Panc1 (cell line): ENCODE results near the gene RFX2. TPM values are rescaled to one million over a fixed set of nuclear protein-coding genes. Genes with fewer than 3 reads are reported as not detected.

Experiments
- ATAC-seq: fragments of 200-7000 bp; cut with Tn5 transposase; 2 replicates; pipeline ENCODE4 v1.9.1; 2020; ENCODE audit warnings: mild to moderate bottlenecking, moderate library complexity
- BruUV-seq: library from RNA; stranded (reverse); fragments of 400-500 nt; replicated peaks from 2 replicates; lab custom pipeline; 2021; lab: Mats Ljungman, UMichigan
- CTCF ChIA-PET: fragments of 300-600 bp; sonication (Branson Sonifier 250); formaldehyde crosslinking; loops from one replicate; lab custom pipeline; 2022; ENCODE audit warnings: antibody characterized with exemption; lab: Charles Lee
- POLR2A ChIA-PET: fragments of 300-600 bp; sonication (Branson Sonifier 250); formaldehyde crosslinking; loops from one replicate; lab custom pipeline; 2022; ENCODE audit warnings: antibody characterized with exemption; lab: Charles Lee
- DNase-seq: peaks from one replicate; pipeline ENCODE4 v3.0.0-alpha.2; 2010; ENCODE audit warnings: low read depth, low spot score
- H3K27ac ChIP-seq: 2 replicates; pipeline ENCODE4 v1.5.1; 2011; ENCODE audit warnings: mild to moderate bottlenecking, low read length, inconsistent platforms
- H3K27me3 ChIP-seq: fragments of 200-500 bp; sonication (Bioruptor generic); 2 replicates; pipeline ENCODE4 v1.6.0; 2014; ENCODE audit warnings: low read length, inconsistent platforms; ENCODE audit not compliant: control insufficient read depth, insufficient read depth
- H3K36me3 ChIP-seq: fragments of 200-500 bp; sonication (Bioruptor generic); 2 replicates; pipeline ENCODE4 v1.5.1; 2014; ENCODE audit warnings: inconsistent platforms, mild to moderate bottlenecking, low read length, moderate library complexity; ENCODE audit not compliant: control insufficient read depth, insufficient read depth
- H3K4me1 ChIP-seq: 2 replicates; pipeline ENCODE4 v1.5.1; 2011; ENCODE audit warnings: inconsistent platforms, mild to moderate bottlenecking, low read length, moderate library complexity; ENCODE audit not compliant: control insufficient read depth, insufficient read depth
- H3K4me3 ChIP-seq, 2 experiments: 2 replicates each; pipeline ENCODE4 v1.5.1; 2011 to 2012; ENCODE audit warnings: low read depth in 2 of 2, low read length in 2 of 2, mild to moderate bottlenecking in 2 of 2, inconsistent platforms in 1 of 2, moderate library complexity in 1 of 2
- H3K9me3 ChIP-seq: fragments of 200-500 bp; sonication (Bioruptor generic); 2 replicates; pipeline ENCODE4 v1.5.1; 2014; ENCODE audit warnings: low read depth, mild to moderate bottlenecking, inconsistent platforms, low read length, moderate library complexity; ENCODE audit not compliant: control insufficient read depth, insufficient read depth
- POLR2AphosphoS5 ChIP-seq: IDR thresholded peaks from 2 replicates; pipeline ENCODE4 v1.6.1; 2012; ENCODE audit warnings: mild to moderate bottlenecking, low read depth, low read length, moderate library complexity
- SIN3A ChIP-seq: IDR thresholded peaks from 2 replicates; pipeline ENCODE4 v1.6.1; 2012; ENCODE audit warnings: low read depth, mild to moderate bottlenecking, low read length, moderate library complexity, borderline replicate concordance; ENCODE audit not compliant: insufficient read depth
- TCF7L2 ChIP-seq: IDR thresholded peaks from 2 replicates; pipeline ENCODE4 v1.6.1; 2011; ENCODE audit warnings: mild to moderate bottlenecking, low read depth, low read length, inconsistent platforms
- in situ Hi-C: cut with HindIII; loops from 2 replicates; pipeline ENCODE4 v1.10.0; 2016; ENCODE audit warnings: low sequenced_read_pairs, low pct_unique_long_range_greater_than_20kb
- intact Hi-C: fragments of 100-400 bp; cut with micrococcal nuclease; formaldehyde crosslinking; loops from one replicate; pipeline ENCODE4 v1.10.0; 2022; ENCODE audit not compliant: unreplicated experiment
- total RNA-seq: library from RNA; stranded (reverse); gene quantifications from one replicate; pipeline ENCODE4 v1.2.1, GENCODE V29; 2021; ENCODE audit not compliant: unreplicated experiment
- TF ChIP-seq, protein P1 (sequence below): fragments of 450-650 bp; IDR thresholded peaks from 2 replicates; pipeline ENCODE4 v1.5.1; 2017; ENCODE audit warnings: mild to moderate bottlenecking
- TF ChIP-seq, protein P2 (sequence below), 2 experiments: IDR thresholded peaks; 2 replicates each; pipeline ENCODE4 v1.6.1; 2011 to 2012; ENCODE audit warnings: low read depth in 2 of 2, control low read depth in 1 of 2, low read length in 1 of 2, mild to moderate bottlenecking in 1 of 2, moderate library complexity in 1 of 2; ENCODE audit not compliant: insufficient read depth in 1 of 2

Gene RFX2
- total RNA-seq, 1 experiment from 2014 or later: 8.0 TPM

DNA sequence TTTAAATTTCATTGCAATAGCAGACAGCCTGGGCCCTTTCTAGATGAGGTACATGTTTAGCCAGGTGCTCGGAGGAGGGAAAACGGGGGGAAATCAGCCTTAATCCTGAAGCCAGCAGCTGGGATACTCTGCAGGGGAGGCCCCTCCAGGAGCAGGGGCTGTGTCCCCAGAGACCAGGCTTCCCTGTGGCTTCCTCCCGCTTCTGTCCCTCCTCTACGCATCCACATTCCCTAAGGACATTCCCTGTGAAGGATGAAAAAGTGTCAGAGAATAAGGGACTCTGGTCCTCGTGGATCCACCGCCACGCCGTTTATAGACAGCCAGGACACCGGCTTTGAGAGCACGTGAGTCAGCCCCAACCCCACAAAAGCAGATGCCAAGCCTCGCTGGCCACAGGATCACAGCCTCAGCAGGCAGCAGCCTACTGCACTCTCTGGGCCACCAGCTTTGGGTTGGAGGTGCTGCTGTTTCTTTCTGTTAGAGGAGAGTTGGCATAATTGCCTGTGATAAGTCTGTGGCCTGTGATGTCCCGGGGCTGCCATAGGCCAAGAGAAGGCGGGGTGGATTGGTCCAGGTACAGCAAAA, 95.7 kb downstream of the RFX2 start:
- Histone ChIP-seq H3K27ac (no peak overlapping the region), H3K27me3 (no peaks in the 10 kb centered on the region), H3K9me3 (no peaks in the 10 kb centered on the region), H3K36me3 (no peaks in the 10 kb centered on the region), H3K4me3 (no peak overlapping the region), H3K4me1 (no peaks in the 10 kb centered on the region)
- ChIA-PET CTCF (no interaction called here), POLR2A (no interaction called here)
- TF ChIP-seq, protein P1, sequence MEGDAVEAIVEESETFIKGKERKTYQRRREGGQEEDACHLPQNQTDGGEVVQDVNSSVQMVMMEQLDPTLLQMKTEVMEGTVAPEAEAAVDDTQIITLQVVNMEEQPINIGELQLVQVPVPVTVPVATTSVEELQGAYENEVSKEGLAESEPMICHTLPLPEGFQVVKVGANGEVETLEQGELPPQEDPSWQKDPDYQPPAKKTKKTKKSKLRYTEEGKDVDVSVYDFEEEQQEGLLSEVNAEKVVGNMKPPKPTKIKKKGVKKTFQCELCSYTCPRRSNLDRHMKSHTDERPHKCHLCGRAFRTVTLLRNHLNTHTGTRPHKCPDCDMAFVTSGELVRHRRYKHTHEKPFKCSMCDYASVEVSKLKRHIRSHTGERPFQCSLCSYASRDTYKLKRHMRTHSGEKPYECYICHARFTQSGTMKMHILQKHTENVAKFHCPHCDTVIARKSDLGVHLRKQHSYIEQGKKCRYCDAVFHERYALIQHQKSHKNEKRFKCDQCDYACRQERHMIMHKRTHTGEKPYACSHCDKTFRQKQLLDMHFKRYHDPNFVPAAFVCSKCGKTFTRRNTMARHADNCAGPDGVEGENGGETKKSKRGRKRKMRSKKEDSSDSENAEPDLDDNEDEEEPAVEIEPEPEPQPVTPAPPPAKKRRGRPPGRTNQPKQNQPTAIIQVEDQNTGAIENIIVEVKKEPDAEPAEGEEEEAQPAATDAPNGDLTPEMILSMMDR: no peak
- TF ChIP-seq TCF7L2 (no peak), SIN3A (no peak), POLR2AphosphoS5 (no peak)
- TF ChIP-seq, protein P2, sequence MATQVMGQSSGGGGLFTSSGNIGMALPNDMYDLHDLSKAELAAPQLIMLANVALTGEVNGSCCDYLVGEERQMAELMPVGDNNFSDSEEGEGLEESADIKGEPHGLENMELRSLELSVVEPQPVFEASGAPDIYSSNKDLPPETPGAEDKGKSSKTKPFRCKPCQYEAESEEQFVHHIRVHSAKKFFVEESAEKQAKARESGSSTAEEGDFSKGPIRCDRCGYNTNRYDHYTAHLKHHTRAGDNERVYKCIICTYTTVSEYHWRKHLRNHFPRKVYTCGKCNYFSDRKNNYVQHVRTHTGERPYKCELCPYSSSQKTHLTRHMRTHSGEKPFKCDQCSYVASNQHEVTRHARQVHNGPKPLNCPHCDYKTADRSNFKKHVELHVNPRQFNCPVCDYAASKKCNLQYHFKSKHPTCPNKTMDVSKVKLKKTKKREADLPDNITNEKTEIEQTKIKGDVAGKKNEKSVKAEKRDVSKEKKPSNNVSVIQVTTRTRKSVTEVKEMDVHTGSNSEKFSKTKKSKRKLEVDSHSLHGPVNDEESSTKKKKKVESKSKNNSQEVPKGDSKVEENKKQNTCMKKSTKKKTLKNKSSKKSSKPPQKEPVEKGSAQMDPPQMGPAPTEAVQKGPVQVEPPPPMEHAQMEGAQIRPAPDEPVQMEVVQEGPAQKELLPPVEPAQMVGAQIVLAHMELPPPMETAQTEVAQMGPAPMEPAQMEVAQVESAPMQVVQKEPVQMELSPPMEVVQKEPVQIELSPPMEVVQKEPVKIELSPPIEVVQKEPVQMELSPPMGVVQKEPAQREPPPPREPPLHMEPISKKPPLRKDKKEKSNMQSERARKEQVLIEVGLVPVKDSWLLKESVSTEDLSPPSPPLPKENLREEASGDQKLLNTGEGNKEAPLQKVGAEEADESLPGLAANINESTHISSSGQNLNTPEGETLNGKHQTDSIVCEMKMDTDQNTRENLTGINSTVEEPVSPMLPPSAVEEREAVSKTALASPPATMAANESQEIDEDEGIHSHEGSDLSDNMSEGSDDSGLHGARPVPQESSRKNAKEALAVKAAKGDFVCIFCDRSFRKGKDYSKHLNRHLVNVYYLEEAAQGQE (IDR thresholded peaks at IDR 0.05; ENCODE audit: insufficient read depth in 1 of 2, low read depth in 2 of 2, low read length in 1 of 2): no peak
- ATAC-seq: no peak
- BruUV-seq: no TSS peak
- intact Hi-C loops (no loop called here), in situ Hi-C loops (no loop called here)
- DNase-seq: no peak

DNA sequence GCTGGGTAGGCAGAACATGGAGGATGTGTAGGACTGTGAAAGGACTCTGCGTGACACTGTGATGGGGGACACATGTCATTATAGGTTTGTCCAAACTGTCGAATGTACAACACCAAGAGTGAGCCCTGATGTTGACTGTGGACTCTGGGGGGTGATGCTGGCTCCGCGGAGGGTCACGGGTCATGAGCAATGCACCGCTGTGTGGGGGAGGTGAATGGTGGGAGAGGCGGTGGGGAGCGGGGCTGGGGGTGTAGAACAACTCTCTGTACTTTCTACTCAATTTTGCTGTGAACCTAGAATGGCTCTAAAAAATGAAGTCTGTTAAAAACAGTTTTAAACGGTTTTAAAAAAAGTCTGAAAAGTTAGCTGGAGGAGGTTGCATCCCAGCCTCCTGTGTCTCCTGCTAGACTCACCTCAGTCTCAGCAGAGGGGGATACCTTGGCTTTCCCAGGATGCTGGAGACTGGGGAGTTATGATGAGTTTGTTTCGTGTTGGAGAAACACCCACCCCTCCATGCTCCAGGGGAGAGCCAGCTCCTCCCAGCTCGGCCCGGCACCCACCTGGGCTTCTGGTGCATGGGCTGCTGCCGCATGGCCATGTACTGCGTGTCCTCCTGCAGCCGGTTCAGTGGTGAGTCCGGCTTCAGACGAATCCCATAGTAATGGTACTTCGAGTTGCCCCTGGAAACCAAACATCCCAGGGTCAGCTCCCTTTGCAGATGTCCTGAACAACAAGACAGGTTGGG, 97.7 kb downstream of the RFX2 start:
- no peaks in the 10 kb centered on the region for H3K4me1 ChIP-seq
- no TSS peak for BruUV-seq
- intact Hi-C loops (no loop called here), in situ Hi-C loops (no loop called here)
- ChIA-PET POLR2A (no interaction called here), CTCF (no interaction called here)
- TF ChIP-seq TCF7L2 (no peak), SIN3A (no peak), POLR2AphosphoS5 (no peak)
- TF ChIP-seq, protein P1: no peak
- TF ChIP-seq, protein P2 (IDR thresholded peaks at IDR 0.05; ENCODE audit: insufficient read depth in 1 of 2, low read depth in 2 of 2, low read length in 1 of 2): no peak
- no peaks in the 10 kb centered on the region for H3K9me3 ChIP-seq
- H3K27ac ChIP-seq: no peak overlapping the region
- H3K4me3 ChIP-seq: no peak overlapping the region
- no peak for ATAC-seq
- no peak for DNase-seq
- no peaks in the 10 kb centered on the region for H3K36me3 ChIP-seq
- H3K27me3 ChIP-seq: no peaks in the 10 kb centered on the region
